SK-N-SH (cell line): ENCODE measurements around the gene MANBA. TPM values are rescaled to one million over a fixed set of nuclear protein-coding genes. Genes with fewer than 3 reads are reported as not detected.

Experiments used
- CTCF ChIA-PET: fragments of 300-600, 350-600 bp; formaldehyde crosslinking; extraction: SDS; loops from one replicate; lab custom pipeline; 2021; lab: Yijun Ruan, JAX
- POLR2A ChIA-PET: fragments of 350-600 bp; sonication (Branson Sonifier 250); formaldehyde crosslinking; extraction: SDS; loops from one replicate; lab custom pipeline; 2020; ENCODE audit warnings: antibody characterized with exemption, inconsistent platforms; lab: Yijun Ruan, JAX
- DNase-seq: peaks from one replicate; pipeline ENCODE4 v3.0.0; 2012
- H2AFZ ChIP-seq: fragments of 200-600 bp; sonication (generic); 2 replicates; pipeline ENCODE4 v1.8.1; 2016; ENCODE audit warnings: antibody characterized with exemption, mild to moderate bottlenecking, low read depth
- H3F3A ChIP-seq: fragments of 200-600 bp; sonication (generic); replicated peaks from 2 replicates; pipeline ENCODE3; 2016; ENCODE audit warnings: antibody characterized with exemption, mild to moderate bottlenecking; ENCODE audit not compliant: insufficient read depth
- H3K27ac ChIP-seq, 2 experiments: fragments of 200-500 bp in 1 of 2; fragments of 200-600 bp in 1 of 2; sonication (Bioruptor generic) in 1 of 2; sonication (generic), shearing (Covaris generic) in 1 of 2; 2 replicates each; pipeline versions ENCODE4 v1.5.1 to v1.6.1; 2014 to 2016; ENCODE audit warnings: low read depth in 2 of 2, inconsistent platforms in 1 of 2, low read length in 1 of 2, mild to moderate bottlenecking in 1 of 2, mixed read lengths in 1 of 2
- H3K27me3 ChIP-seq: fragments of 200-600 bp; sonication (generic), shearing (Covaris generic); 2 replicates; pipeline ENCODE4 v1.6.1; 2016; ENCODE audit warnings: mixed run types; ENCODE audit not compliant: insufficient read depth
- H3K36me3 ChIP-seq, 2 experiments: fragments of 200-500 bp in 1 of 2; fragments of 200-600 bp in 1 of 2; sonication (Bioruptor generic) in 1 of 2; sonication (generic) in 1 of 2; replicated peaks in 1 of 2; 2 replicates each; pipeline versions ENCODE3 to v1.5.1; 2014 to 2016; ENCODE audit warnings: low read length in 1 of 2, mild to moderate bottlenecking in 1 of 2; ENCODE audit not compliant: insufficient read depth in 2 of 2, control insufficient read depth in 1 of 2
- H3K4me1 ChIP-seq, 2 experiments: fragments of 200-500 bp in 1 of 2; fragments of 200-600 bp in 1 of 2; sonication (Bioruptor generic) in 1 of 2; sonication (generic), shearing (Covaris generic) in 1 of 2; 2 replicates each; pipeline versions ENCODE4 v1.5.1 to v1.6.1; 2014 to 2016; ENCODE audit warnings: low read depth in 1 of 2, low read length in 1 of 2, mixed run types in 1 of 2; ENCODE audit not compliant: insufficient read depth in 2 of 2, control insufficient read depth in 1 of 2
- H3K4me2 ChIP-seq: fragments of 200-600 bp; sonication (generic), shearing (Covaris generic); 2 replicates; pipeline ENCODE4 v1.6.1; 2017; ENCODE audit warnings: mixed run types
- H3K4me3 ChIP-seq, 2 experiments: fragments of 200-500 bp in 1 of 2; fragments of 200-600 bp in 1 of 2; sonication (Bioruptor generic) in 1 of 2; sonication (generic), shearing (Covaris generic) in 1 of 2; 2 replicates each; pipeline versions ENCODE4 v1.5.1 to v1.8.1; 2014 to 2016; ENCODE audit warnings: low read depth in 2 of 2, inconsistent platforms in 1 of 2, low read length in 1 of 2, mild to moderate bottlenecking in 1 of 2, mixed read lengths in 1 of 2, moderate library complexity in 1 of 2
- H3K79me2 ChIP-seq: fragments of 200-600 bp; sonication (generic); 2 replicates; pipeline ENCODE4 v1.8.1; 2017; ENCODE audit warnings: mild to moderate bottlenecking; ENCODE audit not compliant: insufficient read depth
- H3K9ac ChIP-seq: fragments of 200-600 bp; sonication (generic); 2 replicates; pipeline ENCODE4 v1.6.1; 2017; ENCODE audit warnings: mixed run types
- H3K9me2 ChIP-seq: fragments of 200-600 bp; sonication (generic); 2 replicates; pipeline ENCODE4 v1.6.1; 2017; ENCODE audit warnings: mixed run types
- H3K9me3 ChIP-seq: fragments of 200-600 bp; sonication (generic); 2 replicates; pipeline ENCODE4 v1.6.1; 2017; ENCODE audit warnings: mixed run types, mild to moderate bottlenecking, moderate library complexity
- H4K20me1 ChIP-seq: fragments of 200-600 bp; sonication (generic); 2 replicates; pipeline ENCODE4 v1.6.1; 2017; ENCODE audit warnings: mild to moderate bottlenecking, mixed run types; ENCODE audit not compliant: insufficient read depth
- CHD2 ChIP-seq: fragments of 150-350 bp; IDR thresholded peaks from 2 replicates; pipeline ENCODE4 v1.6.1; 2018; ENCODE audit warnings: low read length; ENCODE audit not compliant: partially characterized antibody
- EZH2phosphoT487 ChIP-seq: fragments of 200-600 bp; sonication (generic); IDR thresholded peaks from 2 replicates; pipeline ENCODE4 v1.6.1; 2017; ENCODE audit warnings: low read depth, mixed run types, mild to moderate bottlenecking, antibody characterized with exemption, moderate library complexity, borderline replicate concordance
- FOSL2 ChIP-seq: IDR thresholded peaks from 2 replicates; pipeline ENCODE4 v1.4.0; 2012; ENCODE audit warnings: low read depth, mild to moderate bottlenecking, moderate library complexity, borderline replicate concordance
- FOXJ3 ChIP-seq: sonication (generic); formaldehyde crosslinking; IDR thresholded peaks from 2 replicates; pipeline ENCODE4 v1.5.1; 2020; ENCODE audit warnings: mild to moderate bottlenecking, missing genetic modification reagents
- GATA2 ChIP-seq: sonication (generic); formaldehyde crosslinking; IDR thresholded peaks from 2 replicates; pipeline ENCODE4 v1.5.0; 2020; ENCODE audit warnings: mild to moderate bottlenecking, missing genetic modification reagents
- IRF3 ChIP-seq: fragments of 150-350 bp; IDR thresholded peaks from 2 replicates; pipeline ENCODE4 v1.6.1; 2016; ENCODE audit warnings: mild to moderate bottlenecking, low read depth, low read length
- MXI1 ChIP-seq: IDR thresholded peaks from 2 replicates; pipeline ENCODE4 v1.6.1; 2012; ENCODE audit warnings: mild to moderate bottlenecking, low read depth, low read length, improper control_type of control experiment
- NFIC ChIP-seq: IDR thresholded peaks from 2 replicates; pipeline ENCODE4 v1.4.0; 2012; ENCODE audit warnings: borderline replicate concordance
- NRF1 ChIP-seq: IDR thresholded peaks from 2 replicates; pipeline ENCODE4 v1.6.1; 2012; ENCODE audit warnings: low read depth, mild to moderate bottlenecking, low read length
- PBX3 ChIP-seq: IDR thresholded peaks from 2 replicates; pipeline ENCODE4; 2012
- POLR2AphosphoS5 ChIP-seq: IDR thresholded peaks from 2 replicates; pipeline ENCODE4 v1.6.1; 2012; ENCODE audit warnings: low read depth, low read length
- RAD21 ChIP-seq: IDR thresholded peaks from 2 replicates; pipeline ENCODE4 v1.6.1; 2012; ENCODE audit warnings: mild to moderate bottlenecking, low read length
- RCOR1 ChIP-seq: fragments of 150-350 bp; IDR thresholded peaks from 2 replicates; pipeline ENCODE4 v1.6.1; 2017; ENCODE audit warnings: antibody characterized with exemption, low read length
- RFX5 ChIP-seq: IDR thresholded peaks from 2 replicates; pipeline ENCODE4 v1.6.1; 2012; ENCODE audit warnings: mild to moderate bottlenecking, improper control_type of control experiment, low read length
- RXRA ChIP-seq: IDR thresholded peaks from 2 replicates; pipeline ENCODE4 v1.4.0; 2012; ENCODE audit warnings: low read depth, mild to moderate bottlenecking, borderline replicate concordance
- SIN3A ChIP-seq: IDR thresholded peaks from 2 replicates; pipeline ENCODE4 v1.6.1; 2012; ENCODE audit warnings: low read depth, mild to moderate bottlenecking, low read length, moderate library complexity, borderline replicate concordance
- TAF1 ChIP-seq: IDR thresholded peaks from 2 replicates; pipeline ENCODE4 v1.6.1; 2012; ENCODE audit warnings: low read depth, mild to moderate bottlenecking, low read length, moderate library complexity, borderline replicate concordance
- TEAD4 ChIP-seq: IDR thresholded peaks from 2 replicates; pipeline ENCODE4 v1.4.0; 2012; ENCODE audit warnings: mild to moderate bottlenecking, borderline replicate concordance; ENCODE audit not compliant: insufficient read depth
- USF1 ChIP-seq: IDR thresholded peaks from 2 replicates; pipeline ENCODE4 v1.4.0; 2012; ENCODE audit warnings: low read depth, borderline replicate concordance
- USF2 ChIP-seq: fragments of 150-350 bp; IDR thresholded peaks from 2 replicates; pipeline ENCODE4 v1.6.1; 2017; ENCODE audit warnings: antibody characterized with exemption, low read length, low read depth, borderline replicate concordance
- YY1 ChIP-seq: IDR thresholded peaks from 2 replicates; pipeline ENCODE4 v1.4.0; 2012; ENCODE audit warnings: low read depth, mild to moderate bottlenecking
- ZBTB33 ChIP-seq: IDR thresholded peaks from 2 replicates; pipeline ENCODE4 v1.4.0; 2012; ENCODE audit warnings: low read depth, borderline replicate concordance
- WGBS: methylation state at CpG from one replicate; pipeline ENCODE4 v1.1.6; 2017; ENCODE audit warnings: low lambda C conversion rate; 5-methylcytosine and 5-hydroxymethylcytosine counted together
- polyA plus RNA-seq, 3 experiments: library from polyadenylated mRNA; depleted of rRNA; stranded (reverse); fragments of >200 nt; gene quantifications; 2 replicates each; pipeline ENCODE4 v1.2.3, GENCODE V29; 2012

The MANBA gene
- polyA plus RNA-seq, 1 of the 3 experiments (the other 2 are of a cell fraction), result 13.4 TPM

- CTCF ChIA-PET, result interaction anchor here (0.9 to 1.0 kb wide), 2 partner anchors 17 to 20 kb away, joined by 3 read pairs; no protein-coding TSS in a partner anchor
- H3K79me2 ChIP-seq, result no peaks in the 10 kb centered on the region
- no peak overlapping the region for H3K4me2 ChIP-seq
- peaks cover 49 to 69% of the 10 kb centered on the region in 2 experiments for H3K36me3 ChIP-seq
- H4K20me1 ChIP-seq, result no peaks in the 10 kb centered on the region
- no peak overlapping the region for H3K27ac ChIP-seq
- H3K4me1 ChIP-seq, result no peaks in the 10 kb centered on the region
- TF ChIP-seq RCOR1 (no peak), USF2 (no peak), TEAD4 (no peak), NFIC (no peak), RFX5 (no peak), USF1 (no peak), FOXJ3 (CRISPR knock-in tag) (no peak), PBX3 (no peak), POLR2AphosphoS5 (no peak), YY1 (no peak), EZH2phosphoT487 (no peak), TAF1 (no peak), RXRA (no peak)
- TF ChIP-seq, all 33 proteins: peak for 0
- Histone ChIP-seq H3F3A (no peaks in the 10 kb centered on the region), H3K4me3 (no peak overlapping the region), H3K9me2 (no peaks in the 10 kb centered on the region), H2AFZ (no peak overlapping the region), H3K27me3 (no peaks in the 10 kb centered on the region), H3K9ac (no peak overlapping the region), H3K9me3 (no peaks in the 10 kb centered on the region)
- 100% methylated on average over 3 of the region's 3 CpGs for WGBS
- POLR2A ChIA-PET, result no interaction called here
- no peak for DNase-seq
Measured at GRCh38 chr4:102606261-102606660, 154.5 kb downstream of the MANBA start.

GRCh38 chr4:102604222-102604940 is 156.4 kb downstream of the MANBA start:
- Histone ChIP-seq H3K4me1 (no peaks in the 10 kb centered on the region), H2AFZ (no peak overlapping the region), H3K4me3 (no peak overlapping the region), H3K79me2 (no peaks in the 10 kb centered on the region), H3K27ac (no peak overlapping the region), H3K4me2 (no peak overlapping the region), H3F3A (no peaks in the 10 kb centered on the region), H3K9me2 (no peaks in the 10 kb centered on the region), H3K9ac (no peak overlapping the region), H3K9me3 (no peaks in the 10 kb centered on the region), H4K20me1 (no peaks in the 10 kb centered on the region), H3K27me3 (no peaks in the 10 kb centered on the region), H3K36me3 (peaks cover 48 to 67% of the 10 kb centered on the region in 2 experiments)
- ChIA-PET CTCF (no interaction called here), POLR2A (no interaction called here)
- no peak for TF ChIP-seq NFIC
- TF ChIP-seq GATA2 (CRISPR knock-in tag), result no peak
- TF ChIP-seq RXRA, result no peak
- no peak for TF ChIP-seq NRF1
- no peak for TF ChIP-seq ZBTB33
- no peak for TF ChIP-seq YY1
- no peak for TF ChIP-seq RAD21
- no peak for TF ChIP-seq IRF3
- no peak for TF ChIP-seq CHD2
- TF ChIP-seq MXI1, result no peak
- TF ChIP-seq FOSL2, result no peak
- TF ChIP-seq SIN3A, result no peak
- 94% methylated on average over 2 of the region's 2 CpGs for WGBS
- no peak for DNase-seq
